ENCODE data around the gene TGFBR3L. TPM values are rescaled to one million over a fixed set of nuclear protein-coding genes. Genes with fewer than 3 reads are reported as not detected.
A peak's percentile ranks its signal among the peaks of the same experiment; 100 is the strongest.

Gene TGFBR3L
- total RNA-seq, 1 experiment from 2014 or later = 0.94 TPM

DNA sequence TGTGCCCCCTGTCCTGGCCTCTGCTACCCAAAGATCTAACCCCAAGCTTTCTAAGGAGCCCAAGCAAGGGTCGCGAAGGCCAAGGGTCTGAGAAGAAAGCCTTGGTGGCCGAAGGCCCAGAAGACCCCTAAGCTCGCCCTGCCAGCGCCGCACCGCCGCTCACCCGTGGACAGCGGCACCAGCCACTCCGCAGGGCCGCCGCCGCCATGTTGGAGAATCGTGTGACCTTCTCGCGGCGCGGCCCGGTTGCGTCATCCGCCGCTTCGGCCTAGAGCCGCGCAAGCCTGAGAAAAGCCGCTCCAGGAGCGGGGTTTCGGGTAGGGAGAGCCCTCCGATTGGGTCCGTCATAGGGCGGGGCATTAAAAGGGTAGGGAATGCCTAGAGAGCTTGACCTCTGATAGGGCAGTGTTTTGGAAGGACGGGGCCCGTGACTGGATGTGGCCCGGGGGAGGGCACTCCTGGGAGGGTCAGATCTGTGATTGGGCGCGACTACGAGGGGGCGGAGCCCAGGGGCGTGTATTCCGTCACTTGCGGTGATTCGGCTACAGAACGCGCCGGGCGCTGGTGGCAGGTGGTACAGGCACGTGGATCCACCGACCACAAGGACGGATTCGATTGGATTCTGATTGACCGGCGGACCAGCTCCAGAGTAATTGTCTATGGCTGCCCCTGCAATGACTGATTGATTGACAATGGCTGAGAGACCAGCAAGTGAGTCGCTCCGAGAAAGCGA lies 29.0 kb downstream of the TGFBR3L start, which contains the start of gene TIMM44:
TSS of gene TIMM44 (minus strand) at position 223 of the 733 bp plus-strand sequence. CDS start at position 208, 15 bp downstream.
- intact Hi-C loops (cut with micrococcal nuclease; ENCODE audit: unreplicated experiment) = loop anchor here (2.0 kb wide), 1 partner anchor 309 kb away; no protein-coding TSS in a partner anchor
- H3K27me3 Mint-ChIP-seq (ENCODE audit: unreplicated experiment) = no peaks in the 10 kb centered on the region
- no peaks in the 10 kb centered on the region for H3K9me3 Mint-ChIP-seq (ENCODE audit: low read depth, unreplicated experiment)
- CTCF ChIA-PET = interaction anchor here (0.5 to 2.4 kb wide), 14 partner anchors 14 to 1884 kb away, joined by 3 to 13 read pairs (median 4); partner anchors contain the start of genes SNAPC2 and TRAPPC5
- TF ChIP-seq, protein P1, sequence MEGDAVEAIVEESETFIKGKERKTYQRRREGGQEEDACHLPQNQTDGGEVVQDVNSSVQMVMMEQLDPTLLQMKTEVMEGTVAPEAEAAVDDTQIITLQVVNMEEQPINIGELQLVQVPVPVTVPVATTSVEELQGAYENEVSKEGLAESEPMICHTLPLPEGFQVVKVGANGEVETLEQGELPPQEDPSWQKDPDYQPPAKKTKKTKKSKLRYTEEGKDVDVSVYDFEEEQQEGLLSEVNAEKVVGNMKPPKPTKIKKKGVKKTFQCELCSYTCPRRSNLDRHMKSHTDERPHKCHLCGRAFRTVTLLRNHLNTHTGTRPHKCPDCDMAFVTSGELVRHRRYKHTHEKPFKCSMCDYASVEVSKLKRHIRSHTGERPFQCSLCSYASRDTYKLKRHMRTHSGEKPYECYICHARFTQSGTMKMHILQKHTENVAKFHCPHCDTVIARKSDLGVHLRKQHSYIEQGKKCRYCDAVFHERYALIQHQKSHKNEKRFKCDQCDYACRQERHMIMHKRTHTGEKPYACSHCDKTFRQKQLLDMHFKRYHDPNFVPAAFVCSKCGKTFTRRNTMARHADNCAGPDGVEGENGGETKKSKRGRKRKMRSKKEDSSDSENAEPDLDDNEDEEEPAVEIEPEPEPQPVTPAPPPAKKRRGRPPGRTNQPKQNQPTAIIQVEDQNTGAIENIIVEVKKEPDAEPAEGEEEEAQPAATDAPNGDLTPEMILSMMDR (IDR thresholded peaks at IDR 0.05; ENCODE audit: unreplicated experiment) = no peak
- H3K27ac Mint-ChIP-seq (ENCODE audit: unreplicated experiment) = peak within 1 kb of the TSS; percentile 93
- no TSS peak for BruUV-seq (replicated peaks)
- H3K4me3 Mint-ChIP-seq (ENCODE audit: low read depth, unreplicated experiment) = peak within 1 kb of the TSS; percentile 91
- peaks cover 38% of the 10 kb centered on the region for H3K36me3 Mint-ChIP-seq (ENCODE audit: insufficient read depth, unreplicated experiment)
- DNase-seq = peak; percentile 97
- H3K4me1 Mint-ChIP-seq (ENCODE audit: low read depth, unreplicated experiment) = peaks cover 20% of the 10 kb centered on the region

DNA sequence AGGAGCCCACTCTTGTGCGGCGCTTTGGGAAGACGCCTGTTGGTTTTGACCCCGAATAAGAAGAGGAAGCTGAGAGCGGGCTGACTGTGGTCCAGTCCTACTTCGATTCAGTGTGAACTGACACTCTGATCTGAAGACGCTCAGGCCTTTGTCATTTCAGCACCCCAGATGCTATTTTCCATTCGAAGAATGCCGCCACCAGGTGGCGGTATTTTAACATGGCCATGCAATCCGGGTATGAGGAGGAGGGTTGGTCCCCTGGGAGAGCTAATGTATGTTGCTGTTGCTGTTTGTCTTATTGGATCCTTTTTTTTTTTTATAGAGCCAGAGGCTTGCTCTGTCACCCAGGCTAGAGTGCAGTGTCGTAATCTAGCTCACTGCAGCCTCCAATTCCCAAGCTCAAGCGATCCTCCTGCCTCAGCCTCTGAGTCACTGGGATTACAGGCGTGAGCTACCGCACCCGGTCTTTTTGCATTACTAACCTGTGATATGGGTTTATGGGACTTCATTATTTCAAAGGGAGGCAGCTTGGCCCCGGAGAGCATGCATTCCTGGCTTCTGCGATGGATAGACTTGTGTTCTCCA lies 29.6 kb downstream of the TGFBR3L start:
- H3K4me3 Mint-ChIP-seq (ENCODE audit: low read depth, unreplicated experiment) = peak overlapping the region; percentile 91
- CTCF ChIA-PET = interaction anchor here (0.5 to 2.4 kb wide), 13 partner anchors 13 to 307 kb away, joined by 3 to 13 read pairs (median 4); partner anchors contain the start of gene SNAPC2
- peak; percentile 74 for DNase-seq
- H3K27me3 Mint-ChIP-seq (ENCODE audit: unreplicated experiment) = no peaks in the 10 kb centered on the region
- H3K36me3 Mint-ChIP-seq (ENCODE audit: insufficient read depth, unreplicated experiment) = peaks cover 38% of the 10 kb centered on the region
- TF ChIP-seq, protein P1 (IDR thresholded peaks at IDR 0.05; ENCODE audit: unreplicated experiment) = peak; percentile 70
- peak overlapping the region; percentile 93 for H3K27ac Mint-ChIP-seq (ENCODE audit: unreplicated experiment)
- peaks cover 20% of the 10 kb centered on the region for H3K4me1 Mint-ChIP-seq (ENCODE audit: low read depth, unreplicated experiment)
- intact Hi-C loops (cut with micrococcal nuclease; ENCODE audit: unreplicated experiment) = loop anchor here (2.0 kb wide), 1 partner anchor 309 kb away; no protein-coding TSS in a partner anchor
- no peaks in the 10 kb centered on the region for H3K9me3 Mint-ChIP-seq (ENCODE audit: low read depth, unreplicated experiment)
- TSS peak; percentile 92 for BruUV-seq (replicated peaks)

DNA sequence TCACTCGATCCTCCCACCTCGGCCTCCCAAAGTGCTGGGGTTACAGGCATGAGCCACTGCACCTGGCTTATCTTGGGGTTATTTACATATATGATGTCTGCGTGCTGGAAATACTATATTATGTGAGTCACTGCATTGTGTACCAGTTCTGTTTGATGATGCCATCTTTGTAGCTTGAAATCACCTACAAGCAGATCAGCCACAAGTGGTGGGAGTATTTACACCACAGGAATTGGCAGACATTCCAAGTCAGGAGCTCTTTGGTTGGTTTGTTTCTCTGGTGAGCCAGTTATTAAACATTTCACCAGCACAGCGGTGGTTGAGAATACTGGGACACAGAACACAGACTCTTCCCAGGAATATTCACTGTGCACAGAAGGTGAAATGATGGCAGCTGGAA lies 33.3 kb downstream of the TGFBR3L start:
- Mint-ChIP-seq H3K4me3 (ENCODE audit: low read depth, unreplicated experiment) (no peak overlapping the region), H3K27me3 (ENCODE audit: unreplicated experiment) (no peaks in the 10 kb centered on the region), H3K9me3 (ENCODE audit: low read depth, unreplicated experiment) (no peaks in the 10 kb centered on the region), H3K27ac (ENCODE audit: unreplicated experiment) (no peak overlapping the region), H3K36me3 (ENCODE audit: insufficient read depth, unreplicated experiment) (peaks cover 15% of the 10 kb centered on the region), H3K4me1 (ENCODE audit: low read depth, unreplicated experiment) (peaks cover 12% of the 10 kb centered on the region)
- no TSS peak for BruUV-seq (replicated peaks)
- TF ChIP-seq, protein P1 (IDR thresholded peaks at IDR 0.05; ENCODE audit: unreplicated experiment) = no peak
- intact Hi-C loops (cut with micrococcal nuclease; ENCODE audit: unreplicated experiment) = no loop called here
- DNase-seq = no peak
- CTCF ChIA-PET = no interaction called here

DNA sequence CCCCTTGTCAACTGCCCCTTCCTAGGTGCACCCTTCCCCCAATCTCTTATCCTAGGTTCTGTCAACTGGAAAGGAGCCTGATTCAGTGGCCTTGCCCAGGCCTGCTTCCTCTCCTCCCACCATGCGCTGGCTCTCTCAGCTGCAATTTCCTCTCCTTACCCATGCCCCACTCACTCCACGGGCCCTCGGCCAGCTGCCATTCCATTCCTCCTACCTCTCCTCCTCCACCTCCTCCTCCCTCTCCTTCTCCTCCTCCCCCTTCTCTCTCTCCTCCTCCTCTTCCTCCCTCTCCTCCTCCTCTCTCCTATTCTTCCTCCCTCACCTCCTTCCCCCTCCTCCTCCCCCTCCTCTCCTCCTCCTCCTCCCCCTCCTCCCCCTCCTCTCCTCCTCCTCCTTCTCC lies 38.4 kb downstream of the TGFBR3L start:
- Mint-ChIP-seq H3K27ac (ENCODE audit: unreplicated experiment) (no peak overlapping the region), H3K9me3 (ENCODE audit: low read depth, unreplicated experiment) (no peaks in the 10 kb centered on the region), H3K27me3 (ENCODE audit: unreplicated experiment) (no peaks in the 10 kb centered on the region), H3K4me1 (ENCODE audit: low read depth, unreplicated experiment) (no peaks in the 10 kb centered on the region), H3K36me3 (ENCODE audit: insufficient read depth, unreplicated experiment) (peaks cover 5% of the 10 kb centered on the region), H3K4me3 (ENCODE audit: low read depth, unreplicated experiment) (no peak overlapping the region)
- TF ChIP-seq, protein P1 (IDR thresholded peaks at IDR 0.05; ENCODE audit: unreplicated experiment) = no peak
- intact Hi-C loops (cut with micrococcal nuclease; ENCODE audit: unreplicated experiment) = no loop called here
- no TSS peak for BruUV-seq (replicated peaks)
- no peak for DNase-seq
- CTCF ChIA-PET = interaction anchor here (0.7 kb wide), 1 partner anchor 163 kb away, joined by 4 read pairs; no protein-coding TSS in a partner anchor

All from Calu3 (cell line).